ENCODE data around the gene PLA2G2A.

PLA2G2A gene

GRCh38 chr1:19974822-19975416 is 4.5 kb downstream of the PLA2G2A start:
- H3K4me2 ChIP-seq: no peak overlapping the region

DNA sequence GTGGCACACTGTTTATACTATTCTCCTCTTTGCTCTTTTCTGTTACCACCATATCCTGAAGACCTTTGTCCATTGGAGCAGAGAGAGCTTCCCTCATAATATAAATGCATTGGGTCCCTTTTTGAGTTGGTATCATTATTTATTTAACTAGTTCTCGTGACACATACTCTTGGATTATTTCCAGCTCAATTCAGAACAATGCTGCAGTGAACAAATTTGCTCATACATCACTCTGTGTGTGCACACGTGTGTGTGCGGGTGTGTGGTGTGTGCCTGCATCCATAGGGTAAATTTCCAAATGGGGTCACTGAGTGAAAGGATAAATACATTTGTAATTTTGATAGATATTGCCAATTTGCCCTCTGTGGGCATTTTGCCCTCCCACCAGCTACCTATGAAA is 5.8 kb downstream of the PLA2G2A start:
- 0 out of 2 replicates have a peak, but pooled peaks cover 13% of the 10 kb centered on the region for H3K4me1 ChIP-seq
- no peaks in the 10 kb centered on the region for H4K20me1 ChIP-seq
- H3K4me3 ChIP-seq: no peak overlapping the region
- H3K4me2 ChIP-seq: no peak overlapping the region
- H3K9ac ChIP-seq: no peak overlapping the region
- no peak overlapping the region for H3K27ac ChIP-seq
- TF ChIP-seq Cebpa-rat (IDR thresholded peaks at IDR 0.05): no peak
- H3K9me3 ChIP-seq: no peaks in the 10 kb centered on the region
- no peaks in the 10 kb centered on the region for H3K27me3 ChIP-seq
- H3K36me3 ChIP-seq: no peaks in the 10 kb centered on the region

More at GRCh38 chr1:19974822-19975416, 4.5 kb downstream of the PLA2G2A start:
- TF ChIP-seq Cebpa-rat (IDR thresholded peaks at IDR 0.05): no peak
- Histone ChIP-seq H3K9ac (no peak overlapping the region), H3K9me3 (no peaks in the 10 kb centered on the region), H4K20me1 (no peaks in the 10 kb centered on the region), H3K27me3 (no peaks in the 10 kb centered on the region), H3K4me1 (0 out of 2 replicates have a peak, but pooled peaks cover 13% of the 10 kb centered on the region), H3K4me3 (no peak overlapping the region), H3K36me3 (no peaks in the 10 kb centered on the region), H3K27ac (no peak overlapping the region)

DNA sequence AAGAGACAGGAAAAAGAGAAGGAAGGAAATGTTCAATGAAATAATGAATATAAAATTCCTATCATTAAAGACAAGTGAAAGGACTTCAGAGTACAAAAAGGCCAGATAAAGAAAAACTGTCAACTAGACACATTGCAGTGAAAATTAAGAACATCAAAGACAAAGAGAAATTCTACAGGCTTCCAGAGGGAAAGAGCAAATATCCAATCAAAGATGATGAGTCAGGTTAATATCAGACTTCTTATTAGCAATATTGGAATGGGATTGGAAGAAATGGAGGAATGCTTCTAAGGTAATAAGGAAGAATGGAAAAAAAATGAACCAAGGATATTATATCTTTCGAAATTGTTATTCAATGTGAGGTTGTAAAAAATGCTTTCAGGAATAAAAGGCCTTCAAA is 7.8 kb downstream of the PLA2G2A start:
- Histone ChIP-seq H3K4me3 (no peak overlapping the region), H3K4me2 (no peak overlapping the region), H3K9ac (no peak overlapping the region), H3K27ac (no peak overlapping the region), H4K20me1 (no peaks in the 10 kb centered on the region), H3K27me3 (no peaks in the 10 kb centered on the region), H3K4me1 (0 out of 2 replicates have a peak, but pooled peaks cover 5% of the 10 kb centered on the region), H3K36me3 (no peaks in the 10 kb centered on the region), H3K9me3 (no peaks in the 10 kb centered on the region)
- TF ChIP-seq Cebpa-rat (IDR thresholded peaks at IDR 0.05): no peak

- no peak for TF ChIP-seq Cebpa-rat (IDR thresholded peaks at IDR 0.05)
- no peak overlapping the region for H3K4me2 ChIP-seq
- H3K4me3 ChIP-seq: no peak overlapping the region
- no peaks in the 10 kb centered on the region for H4K20me1 ChIP-seq
- H3K36me3 ChIP-seq: no peaks in the 10 kb centered on the region
- H3K4me1 ChIP-seq: 0 out of 2 replicates have a peak, but pooled peaks cover 4% of the 10 kb centered on the region
- no peaks in the 10 kb centered on the region for H3K27me3 ChIP-seq
- no peaks in the 10 kb centered on the region for H3K9me3 ChIP-seq
- H3K27ac ChIP-seq: no peak overlapping the region
- H3K9ac ChIP-seq: no peak overlapping the region
These were observed 9.3 kb downstream of the PLA2G2A start for GRCh38 chr1:19969898-19970660.

GRCh38 chr1:19967808-19968207 is 11.6 kb downstream of the PLA2G2A start:
- Histone ChIP-seq H3K4me1 (no peaks in the 10 kb centered on the region), H3K27ac (no peak overlapping the region), H3K9ac (no peak overlapping the region), H4K20me1 (no peaks in the 10 kb centered on the region), H3K9me3 (no peaks in the 10 kb centered on the region), H3K36me3 (no peaks in the 10 kb centered on the region), H3K4me2 (no peak overlapping the region), H3K27me3 (no peaks in the 10 kb centered on the region), H3K4me3 (no peak overlapping the region)
- TF ChIP-seq Cebpa-rat (IDR thresholded peaks at IDR 0.05): no peak

GRCh38 chr1:19964542-19964941 is 14.9 kb downstream of the PLA2G2A start:
- Histone ChIP-seq H3K4me2 (no peak overlapping the region), H3K27ac (no peak overlapping the region), H3K9me3 (no peaks in the 10 kb centered on the region), H3K9ac (no peak overlapping the region), H3K36me3 (no peaks in the 10 kb centered on the region), H3K4me1 (peaks cover 6% of the 10 kb centered on the region; the same call in 1 of the 2 replicates), H3K27me3 (no peaks in the 10 kb centered on the region), H3K4me3 (no peak overlapping the region), H4K20me1 (no peaks in the 10 kb centered on the region)
- TF ChIP-seq Cebpa-rat (IDR thresholded peaks at IDR 0.05): no peak

DNA sequence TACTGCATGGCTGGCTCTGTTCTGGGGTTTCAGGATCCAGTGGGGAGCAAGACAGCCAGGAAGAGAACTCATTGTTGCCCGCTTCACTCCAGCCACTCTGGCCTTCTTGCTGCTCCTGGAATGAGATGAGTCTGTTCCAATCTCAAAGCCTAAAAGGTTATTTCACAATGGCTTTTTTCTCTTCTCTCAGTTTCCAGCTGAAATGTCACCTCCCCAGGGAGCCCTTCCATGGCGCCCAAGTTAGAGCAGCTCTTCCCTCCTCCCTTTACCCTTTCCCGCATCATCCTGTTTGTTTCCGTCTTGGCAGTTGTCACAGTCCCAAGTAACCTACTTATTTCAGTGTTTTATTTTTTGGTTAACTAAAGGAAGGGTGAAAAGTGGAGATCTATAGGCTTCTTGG is 15.8 kb downstream of the PLA2G2A start:
- TF ChIP-seq Cebpa-rat (IDR thresholded peaks at IDR 0.05): no peak

DNA sequence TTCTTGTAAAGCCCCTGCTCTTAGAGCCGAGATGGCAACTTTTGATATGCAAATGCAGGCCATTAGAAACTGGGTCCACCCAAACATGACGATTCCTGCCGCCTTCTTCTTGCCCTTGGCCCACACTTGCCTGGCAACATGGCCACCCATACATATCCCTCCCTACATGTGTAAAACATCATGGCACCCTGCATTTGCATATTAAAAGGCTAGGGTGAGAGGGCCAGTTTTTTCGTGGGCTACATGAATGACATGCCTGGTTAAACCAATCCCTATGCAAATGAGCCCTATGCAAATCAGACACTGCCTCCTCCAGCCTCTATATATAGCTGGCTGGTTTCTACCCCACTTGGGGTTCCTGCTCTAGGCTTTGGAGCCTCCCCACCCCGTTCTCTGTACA is 18.8 kb downstream of the PLA2G2A start:
- no peaks in the 10 kb centered on the region for H3K9me3 ChIP-seq
- no peak overlapping the region for H3K9ac ChIP-seq
- no peaks in the 10 kb centered on the region for H3K36me3 ChIP-seq
- TF ChIP-seq Cebpa-rat (IDR thresholded peaks at IDR 0.05): no peak
- H3K27ac ChIP-seq: no peak overlapping the region
- no peak overlapping the region for H3K4me3 ChIP-seq
- H3K4me1 ChIP-seq: peaks cover 6% of the 10 kb centered on the region; the same call in 1 of the 2 replicates
- no peaks in the 10 kb centered on the region for H4K20me1 ChIP-seq
- H3K27me3 ChIP-seq: no peaks in the 10 kb centered on the region
- no peak overlapping the region for H3K4me2 ChIP-seq

More for the DNA sequence above, 15.8 kb downstream of the PLA2G2A start:
- Histone ChIP-seq H3K36me3 (no peaks in the 10 kb centered on the region), H3K27me3 (no peaks in the 10 kb centered on the region), H3K4me2 (no peak overlapping the region), H3K4me3 (no peak overlapping the region), H3K9me3 (no peaks in the 10 kb centered on the region), H4K20me1 (no peaks in the 10 kb centered on the region), H3K9ac (no peak overlapping the region), H3K4me1 (peaks cover 6% of the 10 kb centered on the region; the same call in 1 of the 2 replicates), H3K27ac (no peak overlapping the region)

- H3K27ac ChIP-seq: no peak overlapping the region
- TF ChIP-seq Cebpa-rat (IDR thresholded peaks at IDR 0.05): no peak
- no peaks in the 10 kb centered on the region for H3K36me3 ChIP-seq
- peaks cover 6% of the 10 kb centered on the region; the same call in 1 of the 2 replicates for H3K4me1 ChIP-seq
- peaks cover 20% of the 10 kb centered on the region for H3K9me3 ChIP-seq
- no peaks in the 10 kb centered on the region for H3K27me3 ChIP-seq
- H3K9ac ChIP-seq: no peak overlapping the region
- no peak overlapping the region for H3K4me2 ChIP-seq
- H4K20me1 ChIP-seq: no peaks in the 10 kb centered on the region
- no peak overlapping the region for H3K4me3 ChIP-seq
These were observed 21.6 kb downstream of the PLA2G2A start for GRCh38 chr1:19957779-19958178.

- Histone ChIP-seq H3K9me3 (peaks cover 21% of the 10 kb centered on the region), H3K4me3 (no peak overlapping the region), H3K4me1 (peaks cover 2% of the 10 kb centered on the region; the same call in 1 of the 2 replicates), H4K20me1 (no peaks in the 10 kb centered on the region), H3K36me3 (no peaks in the 10 kb centered on the region), H3K27ac (no peak overlapping the region), H3K4me2 (no peak overlapping the region), H3K27me3 (no peaks in the 10 kb centered on the region), H3K9ac (no peak overlapping the region)
- no peak for TF ChIP-seq Cebpa-rat (IDR thresholded peaks at IDR 0.05)
These were observed 23.8 kb downstream of the PLA2G2A start for GRCh38 chr1:19955534-19956170.
